PFSK-1 (cell line): ENCODE measurements around the gene PLEKHO1.

Experiments used
- FOXP2 ChIP-seq: optimal IDR thresholded peaks from 2 replicates; pipeline ENCODE3; 2011; ENCODE audit warnings: borderline replicate concordance, control low read depth, inconsistent platforms; ENCODE audit not compliant: insufficient read depth; ENCODE audit errors: extremely low read length, extremely low read depth
- POLR2AphosphoS5 ChIP-seq: IDR thresholded peaks from 2 replicates; pipeline ENCODE4 v1.6.1; 2012; ENCODE audit warnings: low read depth, mild to moderate bottlenecking, control low read depth, low read length, moderate library complexity
- REST ChIP-seq, 2 experiments: IDR thresholded peaks; 2 replicates each; pipeline versions ENCODE4 v1.6.1 to v1.8.0; 2011 to 2012; ENCODE audit warnings: low read depth in 2 of 2, low read length in 2 of 2, control low read depth in 1 of 2, inconsistent platforms in 1 of 2, mild to moderate bottlenecking in 1 of 2, moderate library complexity in 1 of 2; ENCODE audit not compliant: insufficient read depth in 1 of 2
- SIN3A ChIP-seq: IDR thresholded peaks from 2 replicates; pipeline ENCODE4 v1.6.1; 2012; ENCODE audit warnings: mild to moderate bottlenecking, low read length, moderate library complexity, borderline replicate concordance; ENCODE audit not compliant: insufficient read depth
- TAF1 ChIP-seq: IDR thresholded peaks from 2 replicates; pipeline ENCODE4 v1.6.1; 2012; ENCODE audit warnings: low read length, control low read depth, borderline replicate concordance; ENCODE audit not compliant: insufficient read depth

PLEKHO1 gene

GRCh38 chr1:150111670-150112069, 38.0 kb upstream of the PLEKHO1 start:
- no peak for TF ChIP-seq POLR2AphosphoS5
- TF ChIP-seq SIN3A, result no peak
- TF ChIP-seq TAF1, result no peak
- no peak for TF ChIP-seq REST (IDR thresholded peaks at IDR 0.05; ENCODE audit: insufficient read depth in 1 of 2, low read depth in 2 of 2, low read length in 2 of 2)
- no peak for TF ChIP-seq FOXP2

GRCh38 chr1:150115121-150115520, 34.6 kb upstream of the PLEKHO1 start:
- TF ChIP-seq REST (IDR thresholded peaks at IDR 0.05; ENCODE audit: insufficient read depth in 1 of 2, low read depth in 2 of 2, low read length in 2 of 2) (no peak), FOXP2 (no peak), TAF1 (no peak), POLR2AphosphoS5 (no peak), SIN3A (no peak)

- TF ChIP-seq POLR2AphosphoS5, result no peak
- no peak for TF ChIP-seq SIN3A
- no peak for TF ChIP-seq FOXP2
- TF ChIP-seq REST (IDR thresholded peaks at IDR 0.05; ENCODE audit: insufficient read depth in 1 of 2, low read depth in 2 of 2, low read length in 2 of 2), result no peak
- no peak for TF ChIP-seq TAF1
Observed at GRCh38 chr1:150118716-150119115, 31.0 kb upstream of the PLEKHO1 start.

- no peak for TF ChIP-seq REST (IDR thresholded peaks at IDR 0.05; ENCODE audit: insufficient read depth in 1 of 2, low read depth in 2 of 2, low read length in 2 of 2)
- no peak for TF ChIP-seq FOXP2
- no peak for TF ChIP-seq TAF1
- TF ChIP-seq POLR2AphosphoS5, result no peak
- no peak for TF ChIP-seq SIN3A
Observed at GRCh38 chr1:150121236-150121862, 28.4 kb upstream of the PLEKHO1 start.
